ENCODE measurements around the gene KDM5B. TPM values are rescaled to one million over a fixed set of nuclear protein-coding genes. Genes with fewer than 3 reads are reported as not detected.

The KDM5B gene
- total RNA-seq, 2 experiments from 2014 or later = not detected

- no peaks in the 10 kb centered on the region for H3K36me3 ChIP-seq (ENCODE audit: insufficient read depth, low read length)
- H3K4me2 ChIP-seq (ENCODE audit: low read length) = peak overlapping the region; percentile 46
- no peak overlapping the region for H3K4me3 ChIP-seq (ENCODE audit: low read depth, low read length, poor library complexity, severe bottlenecking)
- no peaks in the 10 kb centered on the region for H3K9me2 ChIP-seq (ENCODE audit: insufficient read depth, low read length)
- peak overlapping the region; percentile 56; the same call in 1 of the 2 replicates for H2AFZ ChIP-seq (ENCODE audit: low read length)
- TF ChIP-seq EZH2phosphoT487 (IDR thresholded peaks at IDR 0.05; ENCODE audit: borderline replicate concordance, low read depth, low read length) = no peak
- TF ChIP-seq, protein P1, sequence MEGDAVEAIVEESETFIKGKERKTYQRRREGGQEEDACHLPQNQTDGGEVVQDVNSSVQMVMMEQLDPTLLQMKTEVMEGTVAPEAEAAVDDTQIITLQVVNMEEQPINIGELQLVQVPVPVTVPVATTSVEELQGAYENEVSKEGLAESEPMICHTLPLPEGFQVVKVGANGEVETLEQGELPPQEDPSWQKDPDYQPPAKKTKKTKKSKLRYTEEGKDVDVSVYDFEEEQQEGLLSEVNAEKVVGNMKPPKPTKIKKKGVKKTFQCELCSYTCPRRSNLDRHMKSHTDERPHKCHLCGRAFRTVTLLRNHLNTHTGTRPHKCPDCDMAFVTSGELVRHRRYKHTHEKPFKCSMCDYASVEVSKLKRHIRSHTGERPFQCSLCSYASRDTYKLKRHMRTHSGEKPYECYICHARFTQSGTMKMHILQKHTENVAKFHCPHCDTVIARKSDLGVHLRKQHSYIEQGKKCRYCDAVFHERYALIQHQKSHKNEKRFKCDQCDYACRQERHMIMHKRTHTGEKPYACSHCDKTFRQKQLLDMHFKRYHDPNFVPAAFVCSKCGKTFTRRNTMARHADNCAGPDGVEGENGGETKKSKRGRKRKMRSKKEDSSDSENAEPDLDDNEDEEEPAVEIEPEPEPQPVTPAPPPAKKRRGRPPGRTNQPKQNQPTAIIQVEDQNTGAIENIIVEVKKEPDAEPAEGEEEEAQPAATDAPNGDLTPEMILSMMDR (conservative IDR thresholded peaks at IDR 0.05; ENCODE audit: low read length) = no peak
- no peaks in the 10 kb centered on the region for H4K20me1 ChIP-seq (ENCODE audit: insufficient read depth, low read length)
- intact Hi-C loops (cut with micrococcal nuclease; ENCODE audit: unreplicated experiment) = no loop called here
- peak; percentile 25 for DNase-seq (ENCODE audit: low spot score)
- no peaks in the 10 kb centered on the region for H3K9me3 ChIP-seq (ENCODE audit: low read length)
- ChIA-PET CTCF (ENCODE audit: unreplicated experiment) (no interaction called here), POLR2A (no interaction called here)
- H3K79me2 ChIP-seq (ENCODE audit: insufficient read depth, low read depth, low read length) = no peaks in the 10 kb centered on the region
- H3K27ac ChIP-seq (ENCODE audit: low read depth, low read length, poor library complexity, severe bottlenecking) = no peak overlapping the region
- H3K4me1 ChIP-seq (ENCODE audit: insufficient read depth, low read length, poor library complexity, severe bottlenecking) = peaks cover 13% of the 10 kb centered on the region
- no TSS peak for BruUV-seq (replicated peaks)
These were observed 42.6 kb upstream of the KDM5B start for GRCh38 chr1:202850593-202851362.

DNA sequence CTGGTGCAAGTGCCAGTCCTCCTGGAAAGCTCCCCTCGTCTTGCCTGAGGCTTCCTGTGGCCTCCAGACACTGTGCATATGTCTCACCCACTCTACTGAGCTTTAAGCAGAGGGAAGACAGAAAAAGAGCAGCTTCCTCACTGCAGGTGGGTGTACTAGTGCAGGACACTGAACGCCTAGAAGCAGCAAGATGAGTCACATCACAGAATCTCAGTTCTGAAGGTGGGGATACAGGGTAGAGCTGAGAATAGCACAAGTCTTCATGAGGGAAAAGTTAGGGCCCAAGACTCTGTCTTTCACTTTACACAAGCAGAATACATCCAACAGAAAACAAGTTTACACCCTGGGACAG is 39.9 kb upstream of the KDM5B start:
- Histone ChIP-seq H3K9me3 (ENCODE audit: low read length) (no peaks in the 10 kb centered on the region), H3K79me2 (ENCODE audit: insufficient read depth, low read depth, low read length) (no peaks in the 10 kb centered on the region), H2AFZ (ENCODE audit: low read length) (no peak overlapping the region), H3K4me2 (ENCODE audit: low read length) (no peak overlapping the region), H3K27ac (ENCODE audit: low read depth, low read length, poor library complexity, severe bottlenecking) (no peak overlapping the region), H3K36me3 (ENCODE audit: insufficient read depth, low read length) (no peaks in the 10 kb centered on the region), H3K4me3 (ENCODE audit: low read depth, low read length, poor library complexity, severe bottlenecking) (no peak overlapping the region), H4K20me1 (ENCODE audit: insufficient read depth, low read length) (no peaks in the 10 kb centered on the region), H3K4me1 (ENCODE audit: insufficient read depth, low read length, poor library complexity, severe bottlenecking) (peaks cover 13% of the 10 kb centered on the region), H3K9me2 (ENCODE audit: insufficient read depth, low read length) (no peaks in the 10 kb centered on the region)
- CTCF ChIA-PET (ENCODE audit: unreplicated experiment) = no interaction called here
- no TSS peak for BruUV-seq (replicated peaks)
- TF ChIP-seq, protein P1 (conservative IDR thresholded peaks at IDR 0.05; ENCODE audit: low read length) = no peak
- TF ChIP-seq EZH2phosphoT487 (IDR thresholded peaks at IDR 0.05; ENCODE audit: borderline replicate concordance, low read depth, low read length) = no peak
- intact Hi-C loops (cut with micrococcal nuclease; ENCODE audit: unreplicated experiment) = no loop called here
- POLR2A ChIA-PET = no interaction called here
- DNase-seq (ENCODE audit: low spot score) = peak; percentile 38

GRCh38 chr1:202844935-202845334 is 36.7 kb upstream of the KDM5B start:
- CTCF ChIA-PET (ENCODE audit: unreplicated experiment) = interaction anchor here (0.5 kb wide), 1 partner anchor 10 kb away, joined by 3 read pairs; no protein-coding TSS in a partner anchor
- no peak overlapping the region for H3K4me2 ChIP-seq (ENCODE audit: low read length)
- H3K36me3 ChIP-seq (ENCODE audit: insufficient read depth, low read length) = no peaks in the 10 kb centered on the region
- no peak for TF ChIP-seq EZH2phosphoT487 (IDR thresholded peaks at IDR 0.05; ENCODE audit: borderline replicate concordance, low read depth, low read length)
- TF ChIP-seq, protein P1 (conservative IDR thresholded peaks at IDR 0.05; ENCODE audit: low read length) = no peak
- no peak overlapping the region for H3K4me3 ChIP-seq (ENCODE audit: low read depth, low read length, poor library complexity, severe bottlenecking)
- H3K9me2 ChIP-seq (ENCODE audit: insufficient read depth, low read length) = no peaks in the 10 kb centered on the region
- no peak for DNase-seq (ENCODE audit: low spot score)
- intact Hi-C loops (cut with micrococcal nuclease; ENCODE audit: unreplicated experiment) = no loop called here
- H3K9me3 ChIP-seq (ENCODE audit: low read length) = no peaks in the 10 kb centered on the region
- no peak overlapping the region for H2AFZ ChIP-seq (ENCODE audit: low read length)
- POLR2A ChIA-PET = interaction anchor here (0.5 kb wide), 1 partner anchor 320 kb away, joined by 3 read pairs; no protein-coding TSS in a partner anchor
- no TSS peak for BruUV-seq (replicated peaks)
- no peaks in the 10 kb centered on the region for H3K4me1 ChIP-seq (ENCODE audit: insufficient read depth, low read length, poor library complexity, severe bottlenecking)
- no peak overlapping the region for H3K27ac ChIP-seq (ENCODE audit: low read depth, low read length, poor library complexity, severe bottlenecking)
- H4K20me1 ChIP-seq (ENCODE audit: insufficient read depth, low read length) = no peaks in the 10 kb centered on the region
- H3K79me2 ChIP-seq (ENCODE audit: insufficient read depth, low read depth, low read length) = no peaks in the 10 kb centered on the region
